H1 (cell line): ENCODE results near the gene NANP. TPM values are rescaled to one million over a fixed set of nuclear protein-coding genes. Genes with fewer than 3 reads are reported as not detected.

ENCODE experiments used
- CTCF ChIA-PET: fragments of 300-600 bp; sonication (Branson Sonifier 250); formaldehyde crosslinking; loops from one replicate; lab custom pipeline; 2021; ENCODE audit not compliant: partially characterized antibody; lab: Charles Lee
- POLR2A ChIA-PET: fragments of 300-600 bp; sonication (Branson Sonifier 250); formaldehyde crosslinking; loops from one replicate; lab custom pipeline; 2021; ENCODE audit warnings: inconsistent platforms; ENCODE audit not compliant: partially characterized antibody; lab: Charles Lee
- DNase-seq, 2 experiments: peaks; one replicate each; pipeline versions ENCODE4 v3.0.0 to v3.0.0-alpha.2; 2010 to 2022; ENCODE audit warnings: low spot score in 2 of 2, low read depth in 1 of 2, mixed read lengths in 1 of 2
- FAIRE-seq: peaks from 2 replicates; lab custom pipeline; 2011; peaks lifted over from hg19 to GRCh38; lab: Jason Lieb, UNC
- H2AFZ ChIP-seq: 2 replicates; pipeline ENCODE4 v1.8.1; 2012; ENCODE audit warnings: low read length, inconsistent platforms
- H2AK5ac ChIP-seq: 2 replicates; pipeline ENCODE4 v1.6.1; 2013; ENCODE audit warnings: low read depth, low read length
- H2BK120ac ChIP-seq: replicated peaks from 2 replicates; pipeline ENCODE3; 2013; ENCODE audit warnings: low read depth, low read length, inconsistent platforms
- H2BK12ac ChIP-seq: 2 replicates; pipeline ENCODE4 v1.6.1; 2013; ENCODE audit warnings: low read depth, low read length
- H2BK15ac ChIP-seq: 2 replicates; pipeline ENCODE4 v1.6.1; 2013; ENCODE audit warnings: low read length
- H2BK20ac ChIP-seq: 2 replicates; pipeline ENCODE4 v1.6.1; 2013; ENCODE audit warnings: low read length
- H2BK5ac ChIP-seq: 2 replicates; pipeline ENCODE4 v1.6.1; 2013; ENCODE audit warnings: low read depth, low read length
- H3K14ac ChIP-seq: 2 replicates; pipeline ENCODE4 v1.6.1; 2013; ENCODE audit warnings: inconsistent platforms; ENCODE audit not compliant: insufficient read length
- H3K18ac ChIP-seq: 2 replicates; pipeline ENCODE4 v1.6.1; 2013; ENCODE audit warnings: low read length; ENCODE audit errors: extremely low read depth
- H3K23ac ChIP-seq: 2 replicates; pipeline ENCODE4 v1.6.1; 2013; ENCODE audit warnings: inconsistent platforms; ENCODE audit not compliant: insufficient read length
- H3K23me2 ChIP-seq: 2 replicates; pipeline ENCODE4 v1.6.1; 2013; ENCODE audit warnings: low read depth, low read length
- H3K27ac ChIP-seq: 2 replicates; pipeline ENCODE4 v1.6.1; 2011; ENCODE audit warnings: low read depth, low read length, inconsistent platforms
- H3K27me3 ChIP-seq, 4 experiments: replicated peaks in 1 of 4; 1 replicate in 1 of 4; 2 replicates in 3 of 4; pipeline versions ENCODE4 v1.6.1 to v1.8.1; 2011 to 2013; ENCODE audit warnings: low read length in 3 of 4, mild to moderate bottlenecking in 3 of 4, inconsistent platforms in 2 of 4, mixed read lengths in 2 of 4, moderate library complexity in 1 of 4; ENCODE audit not compliant: control insufficient read depth in 3 of 4, insufficient read depth in 3 of 4; ENCODE audit errors: extremely low read depth in 1 of 4
- H3K36me3 ChIP-seq, 4 experiments: 2 replicates each; pipeline versions ENCODE4 v1.6.1 to v1.8.1; 2011 to 2013; ENCODE audit warnings: mild to moderate bottlenecking in 4 of 4, low read length in 3 of 4, moderate library complexity in 2 of 4, control low read depth in 1 of 4, inconsistent platforms in 1 of 4; ENCODE audit not compliant: insufficient read depth in 4 of 4, control insufficient read depth in 2 of 4
- H3K4ac ChIP-seq: replicated peaks from 2 replicates; pipeline ENCODE3; 2013; ENCODE audit warnings: low read length, low read depth, mixed read lengths, inconsistent platforms; ENCODE audit not compliant: insufficient read length
- H3K4me1 ChIP-seq, 4 experiments: replicated peaks in 1 of 4; 1 replicate in 1 of 4; 2 replicates in 3 of 4; pipeline versions ENCODE4 v1.6.1 to v1.8.1; 2011 to 2013; ENCODE audit warnings: low read length in 3 of 4, inconsistent platforms in 2 of 4, mixed read lengths in 1 of 4; ENCODE audit not compliant: insufficient read depth in 4 of 4, control insufficient read depth in 3 of 4
- H3K4me2 ChIP-seq, 2 experiments: 2 replicates each; pipeline versions ENCODE4 v1.6.1 to v1.8.1; 2011 to 2013; ENCODE audit warnings: low read depth in 2 of 2, low read length in 2 of 2, control low read depth in 1 of 2, inconsistent platforms in 1 of 2, mild to moderate bottlenecking in 1 of 2; ENCODE audit not compliant: insufficient read depth in 1 of 2
- H3K4me3 ChIP-seq, 4 experiments: fragments of 200-600, 300-600 bp in 1 of 4; sonication (generic), shearing (Covaris generic), sonication (Bioruptor Twin) in 1 of 4; 2 replicates each; pipeline versions ENCODE4 v1.5.1 to v1.8.1; 2011 to 2016; ENCODE audit warnings: low read length in 4 of 4, low read depth in 3 of 4, control low read depth in 2 of 4, inconsistent platforms in 2 of 4, mild to moderate bottlenecking in 2 of 4, mixed read lengths in 1 of 4, moderate library complexity in 1 of 4; ENCODE audit not compliant: insufficient read depth in 2 of 4; ENCODE audit errors: extremely low read depth in 1 of 4
- H3K56ac ChIP-seq: replicated peaks from 2 replicates; pipeline ENCODE3; 2013; ENCODE audit warnings: low read depth, mild to moderate bottlenecking, mixed read lengths, low read length, inconsistent platforms; ENCODE audit not compliant: insufficient read length
- H3K79me1 ChIP-seq: 2 replicates; pipeline ENCODE4 v1.6.1; 2013; ENCODE audit warnings: low read depth, low read length, control low read depth
- H3K79me2 ChIP-seq, 2 experiments: 2 replicates each; pipeline versions ENCODE4 v1.6.1 to v1.8.1; 2012 to 2013; ENCODE audit warnings: low read length in 2 of 2, mild to moderate bottlenecking in 2 of 2, inconsistent platforms in 1 of 2; ENCODE audit not compliant: insufficient read depth in 2 of 2, control insufficient read depth in 1 of 2
- H3K9ac ChIP-seq, 4 experiments: replicated peaks in 1 of 4; 1 replicate in 1 of 4; 2 replicates in 3 of 4; pipeline versions ENCODE4 v1.6.1 to v1.8.1; 2011 to 2013; ENCODE audit warnings: low read depth in 3 of 4, low read length in 3 of 4, control low read depth in 2 of 4, mild to moderate bottlenecking in 2 of 4, moderate library complexity in 2 of 4, inconsistent platforms in 1 of 4; ENCODE audit errors: extremely low read depth in 1 of 4
- H3K9me3 ChIP-seq, 2 experiments: 2 replicates each; pipeline versions ENCODE4 v1.6.1 to v1.8.1; 2012 to 2013; ENCODE audit warnings: mild to moderate bottlenecking in 2 of 2, moderate library complexity in 2 of 2, control low read depth in 1 of 2, inconsistent platforms in 1 of 2, low read depth in 1 of 2, low read length in 1 of 2, mixed read lengths in 1 of 2; ENCODE audit not compliant: insufficient read depth in 2 of 2
- H4K20me1 ChIP-seq, 2 experiments: replicated peaks in 1 of 2; 2 replicates each; pipeline versions ENCODE3 to v1.8.1; 2011 to 2013; ENCODE audit warnings: inconsistent platforms in 2 of 2, low read length in 2 of 2, mild to moderate bottlenecking in 1 of 2; ENCODE audit not compliant: insufficient read depth in 2 of 2, control insufficient read depth in 1 of 2
- H4K5ac ChIP-seq: 2 replicates; pipeline ENCODE4 v1.6.1; 2013; ENCODE audit warnings: low read length, low read depth, mixed read lengths, inconsistent platforms; ENCODE audit not compliant: insufficient read length
- H4K8ac ChIP-seq: 2 replicates; pipeline ENCODE4 v1.8.0; 2013; ENCODE audit warnings: mild to moderate bottlenecking, moderate library complexity, low read length, inconsistent platforms; ENCODE audit not compliant: insufficient read depth; ENCODE audit errors: extremely low read depth
- H4K91ac ChIP-seq: replicated peaks from 2 replicates; pipeline ENCODE3; 2013; ENCODE audit warnings: low read length, mixed read lengths, inconsistent platforms; ENCODE audit not compliant: insufficient read length
- ASH2L ChIP-seq: fragments of 200-600, 300-600 bp; sonication (generic); IDR thresholded peaks from one replicate; pipeline ENCODE4 v1.7.1; 2017; ENCODE audit warnings: low read length
- BACH1 ChIP-seq: IDR thresholded peaks from 2 replicates; pipeline ENCODE4 v1.6.1; 2012; ENCODE audit warnings: low read length, improper control_type of control experiment
- CEBPB ChIP-seq: IDR thresholded peaks from 2 replicates; pipeline ENCODE4 v1.6.1; 2012; ENCODE audit warnings: low read depth, low read length
- RAD21 ChIP-seq, 2 experiments: IDR thresholded peaks in 1 of 2; conservative IDR thresholded peaks in 1 of 2; 2 replicates each; pipeline ENCODE4 v1.6.1; 2011; ENCODE audit warnings: low read depth in 2 of 2, low read length in 2 of 2, improper control_type of control experiment in 1 of 2, inconsistent platforms in 1 of 2, mild to moderate bottlenecking in 1 of 2, moderate library complexity in 1 of 2
- RXRA ChIP-seq: IDR thresholded peaks from 2 replicates; pipeline ENCODE4 v1.6.1; 2011; ENCODE audit warnings: low read depth, mild to moderate bottlenecking, low read length, moderate library complexity; ENCODE audit not compliant: insufficient read depth
- TAF7 ChIP-seq: optimal IDR thresholded peaks from 2 replicates; pipeline ENCODE3; 2011; ENCODE audit warnings: low read depth, mild to moderate bottlenecking, inconsistent platforms, low read length, moderate library complexity, borderline replicate concordance
- YY1 ChIP-seq: IDR thresholded peaks from 2 replicates; pipeline ENCODE4 v1.6.1; 2011; ENCODE audit warnings: low read depth, mild to moderate bottlenecking, low read length
- WGBS, 2 experiments: shearing (Covaris generic) in 1 of 2; methylation state at CpG; one replicate each; pipeline versions ENCODE4 v1.1.6 to v1.1.7; 2013 to 2015; ENCODE audit warnings: low lambda C conversion rate in 2 of 2, mixed read lengths in 2 of 2, inconsistent platforms in 1 of 2, low coverage in 1 of 2, missing lambda C conversion rate in 1 of 2; ENCODE audit not compliant: insufficient replicate concordance in 2 of 2, insufficient coverage in 1 of 2, insufficient read length in 1 of 2; ENCODE audit errors: extremely low coverage in 1 of 2, missing lambda C conversion rate in 1 of 2; 5-methylcytosine and 5-hydroxymethylcytosine counted together
- polyA plus RNA-seq, 7 experiments: library from polyadenylated mRNA; depleted of rRNA in 3 of 7; stranded (reverse) in 5 of 7; unstranded in 2 of 7; fragments of >200 nt in 5 of 7; fragments of 200-250 nt in 2 of 7; gene quantifications; 1 replicate in 5 of 7; 2 replicates in 1 of 7; 4 replicates in 1 of 7; pipeline versions ENCODE4 v1.2.1 to v1.2.3, GENCODE V29; 2011 to 2013; ENCODE audit warnings: missing spikeins in 2 of 7, mixed read lengths in 2 of 7
- total RNA-seq: library from RNA; stranded (reverse); fragmentation: NEBNext Ultra II Directional; extraction: Animal tissue kit (Norgen Biotek cat#: 25700); gene quantifications from 2 replicates; pipeline ENCODE4 v1.2.1, GENCODE V29; 2021

NANP gene
- total and polyA plus RNA-seq, 2 of the 8 experiments (the other 6 are each of a cell fraction or from before 2014, with no cell fraction given) = 3.8 to 6.2 TPM

GRCh38 chr20:25644814-25645213 is 21.0 kb upstream of the NANP start:
- Histone ChIP-seq H4K8ac (no peak overlapping the region), H2BK20ac (no peak overlapping the region), H3K36me3 (peaks cover 0 to 2% (median 0%) of the 10 kb centered on the region in 4 experiments; a peak in 4 of 8 replicates), H3K18ac (no peak overlapping the region), H2BK120ac (no peak overlapping the region), H2BK12ac (no peak overlapping the region), H3K4ac (no peak overlapping the region), H3K4me2 (no peak overlapping the region), H3K23me2 (no peaks in the 10 kb centered on the region), H2BK15ac (no peak overlapping the region), H3K9me3 (no peaks in the 10 kb centered on the region), H3K14ac (no peak overlapping the region), H3K4me3 (no peak overlapping the region), H3K27ac (no peak overlapping the region), H3K79me1 (no peaks in the 10 kb centered on the region), H3K23ac (no peak overlapping the region), H3K56ac (no peak overlapping the region), H3K79me2 (no peaks in the 10 kb centered on the region), H2AK5ac (no peak overlapping the region), H2BK5ac (no peak overlapping the region), H3K4me1 (peaks cover 0 to 3% (median 1%) of the 10 kb centered on the region in 4 experiments; a peak in 2 of 7 replicates), H3K27me3 (no peaks in the 10 kb centered on the region), H4K20me1 (no peaks in the 10 kb centered on the region), H4K91ac (no peak overlapping the region), H3K9ac (no peak overlapping the region), H4K5ac (no peak overlapping the region), H2AFZ (no peak overlapping the region)
- WGBS, 2 experiments = 80% methylated on average over 3 of the region's 3 CpGs; no CpG with 5 or more reads in 1 of the 2 experiments
- FAIRE-seq (no peak), DNase-seq (no peak)
- POLR2A ChIA-PET = interaction anchor here (2.3 kb wide), 1 partner anchor 60 kb away, joined by 7 read pairs; the partner anchor contains the start of gene NINL
- CTCF ChIA-PET = no interaction called here
- TF ChIP-seq YY1 (no peak), TAF7 (no peak), CEBPB (no peak), ASH2L (no peak), RAD21 (IDR thresholded peaks at IDR 0.05 in 1 of 2, conservative IDR thresholded peaks at IDR 0.05 in 1 of 2; ENCODE audit: low read depth in 2 of 2, low read length in 2 of 2) (no peak), RXRA (no peak), BACH1 (no peak)
- TF ChIP-seq, all 59 proteins: peak for 0
